ENCODE results near the gene VSIG8. TPM values are rescaled to one million over a fixed set of nuclear protein-coding genes. Genes with fewer than 3 reads are reported as not detected.

The VSIG8 gene
- total RNA-seq, 2 donors from 2014 or later: not detected

- H3K9ac ChIP-seq (ENCODE audit: extremely low read depth, low read length, poor library complexity, severe bottlenecking): no peak overlapping the region
- peaks cover 63% of the 10 kb centered on the region for H3K27me3 ChIP-seq (ENCODE audit: control insufficient read depth, insufficient read depth, low read length, poor library complexity, severe bottlenecking)
- Mint-ChIP-seq H3K36me3 (ENCODE audit: low read depth) (no peaks in the 10 kb centered on the region), H3K4me3 (no peak overlapping the region), H3K9me3 (no peaks in the 10 kb centered on the region), H3K27me3 (ENCODE audit: insufficient read depth) (peaks cover 77% of the 10 kb centered on the region), H3K27ac (no peak overlapping the region), H3K4me1 (peaks cover 43% of the 10 kb centered on the region)
- H3K4me3 ChIP-seq (ENCODE audit: low read length): no peak overlapping the region
- no peaks in the 10 kb centered on the region for H3K36me3 ChIP-seq (ENCODE audit: control insufficient read depth, insufficient read depth, low read length)
- TF ChIP-seq, protein P1, sequence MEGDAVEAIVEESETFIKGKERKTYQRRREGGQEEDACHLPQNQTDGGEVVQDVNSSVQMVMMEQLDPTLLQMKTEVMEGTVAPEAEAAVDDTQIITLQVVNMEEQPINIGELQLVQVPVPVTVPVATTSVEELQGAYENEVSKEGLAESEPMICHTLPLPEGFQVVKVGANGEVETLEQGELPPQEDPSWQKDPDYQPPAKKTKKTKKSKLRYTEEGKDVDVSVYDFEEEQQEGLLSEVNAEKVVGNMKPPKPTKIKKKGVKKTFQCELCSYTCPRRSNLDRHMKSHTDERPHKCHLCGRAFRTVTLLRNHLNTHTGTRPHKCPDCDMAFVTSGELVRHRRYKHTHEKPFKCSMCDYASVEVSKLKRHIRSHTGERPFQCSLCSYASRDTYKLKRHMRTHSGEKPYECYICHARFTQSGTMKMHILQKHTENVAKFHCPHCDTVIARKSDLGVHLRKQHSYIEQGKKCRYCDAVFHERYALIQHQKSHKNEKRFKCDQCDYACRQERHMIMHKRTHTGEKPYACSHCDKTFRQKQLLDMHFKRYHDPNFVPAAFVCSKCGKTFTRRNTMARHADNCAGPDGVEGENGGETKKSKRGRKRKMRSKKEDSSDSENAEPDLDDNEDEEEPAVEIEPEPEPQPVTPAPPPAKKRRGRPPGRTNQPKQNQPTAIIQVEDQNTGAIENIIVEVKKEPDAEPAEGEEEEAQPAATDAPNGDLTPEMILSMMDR (conservative IDR thresholded peaks at IDR 0.05): no peak
- no peaks in the 10 kb centered on the region for H3K9me3 ChIP-seq (ENCODE audit: control insufficient read depth, low read length)
- H3K27ac ChIP-seq (ENCODE audit: low read depth, low read length): no peak overlapping the region
- WGBS, 2 experiments (ENCODE audit: insufficient coverage in 1 of 2, insufficient read length in 1 of 2): 71 to 78% methylated on average over 2 to 3 of the region's 3 CpGs
- DNase-seq: no peak
- peaks cover 9% of the 10 kb centered on the region for H3K4me1 ChIP-seq (ENCODE audit: control insufficient read depth, insufficient read depth, low read length)
These were observed 34.3 kb downstream of the VSIG8 start for GRCh38 chr1:159828176-159828575.

DNA sequence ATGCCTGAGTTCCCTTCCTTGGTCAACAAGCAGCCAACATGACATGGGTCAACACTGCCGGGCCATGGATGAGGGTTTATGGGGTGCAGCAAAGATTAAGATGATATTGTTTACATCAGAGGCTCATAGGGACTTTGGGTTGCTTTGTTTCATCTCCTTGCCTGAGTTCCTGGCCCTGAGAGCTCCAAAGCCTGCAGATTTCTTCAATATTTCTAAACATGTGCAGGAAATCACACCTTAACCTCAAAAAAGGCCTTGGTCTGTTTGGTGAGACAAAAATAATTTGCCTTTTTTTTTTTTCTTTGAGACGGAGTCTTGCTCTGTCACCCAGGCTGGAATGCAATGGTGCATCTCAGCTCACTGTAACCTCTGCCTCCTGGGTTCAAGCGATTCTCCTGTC is 34.9 kb downstream of the VSIG8 start:
- H3K9ac ChIP-seq (ENCODE audit: extremely low read depth, low read length, poor library complexity, severe bottlenecking): no peak overlapping the region
- H3K4me1 ChIP-seq (ENCODE audit: control insufficient read depth, insufficient read depth, low read length): peaks cover 9% of the 10 kb centered on the region
- no peaks in the 10 kb centered on the region for H3K9me3 ChIP-seq (ENCODE audit: control insufficient read depth, low read length)
- Mint-ChIP-seq H3K27me3 (ENCODE audit: insufficient read depth) (peaks cover 77% of the 10 kb centered on the region), H3K27ac (no peak overlapping the region), H3K4me1 (peaks cover 48% of the 10 kb centered on the region), H3K9me3 (no peaks in the 10 kb centered on the region), H3K4me3 (no peak overlapping the region), H3K36me3 (ENCODE audit: low read depth) (no peaks in the 10 kb centered on the region)
- no peak for DNase-seq
- peaks cover 62% of the 10 kb centered on the region for H3K27me3 ChIP-seq (ENCODE audit: control insufficient read depth, insufficient read depth, low read length, poor library complexity, severe bottlenecking)
- no peaks in the 10 kb centered on the region for H3K36me3 ChIP-seq (ENCODE audit: control insufficient read depth, insufficient read depth, low read length)
- H3K4me3 ChIP-seq (ENCODE audit: low read length): no peak overlapping the region
- no peak overlapping the region for H3K27ac ChIP-seq (ENCODE audit: low read depth, low read length)
- 98 to 100% methylated on average over 2 to 3 of the region's 3 CpGs for WGBS, 2 experiments (ENCODE audit: insufficient coverage in 1 of 2, insufficient read length in 1 of 2)
- TF ChIP-seq, protein P1 (conservative IDR thresholded peaks at IDR 0.05): no peak

DNA sequence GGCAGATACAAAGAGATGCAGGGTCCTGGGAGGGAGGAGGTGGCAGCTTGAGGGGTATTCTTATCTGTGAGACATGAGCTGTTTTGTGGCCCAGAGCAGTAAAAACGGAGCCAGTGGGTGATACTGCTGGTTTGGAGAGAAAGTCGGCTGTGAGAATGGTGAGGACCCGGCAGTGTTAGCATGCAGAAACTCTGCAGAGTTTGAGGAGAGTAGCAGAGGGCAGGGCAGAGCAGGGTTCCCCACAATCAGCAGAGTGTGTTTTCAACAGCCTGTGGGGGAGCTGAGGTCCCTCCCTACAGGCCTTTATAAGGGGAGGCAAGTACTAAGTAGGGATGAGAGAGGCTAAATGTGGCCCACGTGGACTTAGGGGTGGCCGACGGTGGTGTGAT is 35.4 kb downstream of the VSIG8 start:
- 91 to 96% methylated on average over 5 to 6 of the region's 6 CpGs for WGBS, 2 experiments (ENCODE audit: insufficient coverage in 1 of 2, insufficient read length in 1 of 2)
- no peak overlapping the region for H3K27ac ChIP-seq (ENCODE audit: low read depth, low read length)
- no peak overlapping the region for H3K27ac Mint-ChIP-seq
- H3K4me1 ChIP-seq (ENCODE audit: control insufficient read depth, insufficient read depth, low read length): peaks cover 9% of the 10 kb centered on the region
- H3K4me3 Mint-ChIP-seq: no peak overlapping the region
- peaks cover 63% of the 10 kb centered on the region for H3K27me3 ChIP-seq (ENCODE audit: control insufficient read depth, insufficient read depth, low read length, poor library complexity, severe bottlenecking)
- no peak overlapping the region for H3K9ac ChIP-seq (ENCODE audit: extremely low read depth, low read length, poor library complexity, severe bottlenecking)
- H3K27me3 Mint-ChIP-seq (ENCODE audit: insufficient read depth): peaks cover 78% of the 10 kb centered on the region
- no peaks in the 10 kb centered on the region for H3K36me3 ChIP-seq (ENCODE audit: control insufficient read depth, insufficient read depth, low read length)
- TF ChIP-seq, protein P1 (conservative IDR thresholded peaks at IDR 0.05): no peak
- no peaks in the 10 kb centered on the region for H3K9me3 Mint-ChIP-seq
- H3K9me3 ChIP-seq (ENCODE audit: control insufficient read depth, low read length): no peaks in the 10 kb centered on the region
- no peak for DNase-seq
- no peak overlapping the region for H3K4me3 ChIP-seq (ENCODE audit: low read length)
- peaks cover 49% of the 10 kb centered on the region for H3K4me1 Mint-ChIP-seq
- H3K36me3 Mint-ChIP-seq (ENCODE audit: low read depth): no peaks in the 10 kb centered on the region
